Smooth muscle cell of bladder (primary cell): ENCODE measurements around the gene GGN. TPM values are rescaled to one million over a fixed set of nuclear protein-coding genes. Genes with fewer than 3 reads are reported as not detected.

Source experiments
- total RNA-seq: library from RNA; depleted of rRNA; stranded (reverse); fragments of >200 nt; gene quantifications from 2 replicates; pipeline ENCODE4 v1.2.3, GENCODE V29; 2014

The GGN gene, protein sequence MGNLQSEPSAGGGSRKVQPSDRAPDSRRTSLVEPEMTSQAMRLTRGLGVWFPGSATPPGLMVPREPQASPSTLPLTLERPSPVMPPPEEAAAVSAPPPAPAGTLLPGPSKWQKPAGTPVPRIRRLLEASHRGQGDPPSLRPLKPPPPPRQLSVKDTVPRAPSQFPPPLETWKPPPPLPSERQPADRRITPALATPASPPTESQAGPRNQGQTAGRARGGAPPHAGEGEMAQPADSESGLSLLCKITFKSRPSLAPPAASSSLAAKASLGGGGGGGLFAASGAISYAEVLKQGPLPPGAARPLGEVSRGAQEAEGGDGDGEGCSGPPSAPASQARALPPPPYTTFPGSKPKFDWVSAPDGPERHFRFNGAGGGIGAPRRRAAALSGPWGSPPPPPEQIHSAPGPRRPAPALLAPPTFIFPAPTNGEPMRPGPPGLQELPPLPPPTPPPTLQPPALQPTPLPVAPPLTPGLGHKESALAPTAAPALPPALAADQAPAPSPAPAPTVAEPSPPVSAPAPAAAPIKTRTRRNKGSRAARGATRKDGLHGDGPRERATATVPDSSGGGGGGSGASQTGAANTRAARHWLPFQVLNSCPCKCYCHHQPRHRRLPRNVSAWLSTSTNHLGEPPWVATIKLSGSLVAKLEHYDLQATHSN
- total RNA-seq = 0.14 and 0.46 TPM in 2 replicates

DNA sequence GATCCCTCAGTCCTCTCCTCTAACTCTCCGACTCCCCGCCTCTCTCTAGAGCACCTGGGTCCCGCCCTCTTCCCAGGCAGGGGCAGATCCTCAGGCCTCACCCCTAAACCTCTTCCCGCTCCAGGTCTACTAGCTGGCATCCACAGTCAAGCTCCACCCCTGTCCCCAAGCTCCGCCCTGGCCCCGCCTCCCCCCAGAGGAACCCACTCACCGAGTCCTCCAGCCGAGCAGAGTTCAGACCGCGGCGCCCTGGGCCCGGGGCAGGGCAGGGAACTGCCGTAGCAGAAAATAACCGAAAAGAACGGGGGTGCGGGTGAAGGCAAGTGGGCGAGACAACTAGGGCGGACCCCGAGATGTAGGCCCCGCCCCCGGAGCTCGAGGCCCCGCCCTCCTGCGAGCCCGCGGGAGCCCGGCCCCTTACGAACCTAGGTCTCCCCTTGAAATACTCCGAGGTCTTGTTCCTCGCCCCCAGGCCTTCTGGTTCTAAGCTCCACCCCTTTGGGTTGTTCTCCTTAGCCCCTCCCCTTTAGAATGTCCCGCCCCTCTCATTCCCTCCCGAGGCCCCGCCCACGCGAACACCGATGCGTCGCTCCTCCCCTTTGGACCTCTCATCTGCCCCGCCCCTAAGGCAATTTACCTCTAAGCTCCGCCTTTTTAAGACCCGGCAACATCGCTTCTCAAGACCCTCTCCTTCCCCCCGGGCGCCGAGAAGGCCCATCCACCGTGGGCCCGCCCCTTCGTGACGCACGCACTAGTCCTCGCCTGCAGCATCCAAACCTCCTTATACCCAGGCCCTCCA is at the start of gene GGN:
Gene GGN (minus strand): TSS at position 485 of the 799 bp plus-strand sequence. CDS start 773 bp downstream, outside the sequence.

DNA sequence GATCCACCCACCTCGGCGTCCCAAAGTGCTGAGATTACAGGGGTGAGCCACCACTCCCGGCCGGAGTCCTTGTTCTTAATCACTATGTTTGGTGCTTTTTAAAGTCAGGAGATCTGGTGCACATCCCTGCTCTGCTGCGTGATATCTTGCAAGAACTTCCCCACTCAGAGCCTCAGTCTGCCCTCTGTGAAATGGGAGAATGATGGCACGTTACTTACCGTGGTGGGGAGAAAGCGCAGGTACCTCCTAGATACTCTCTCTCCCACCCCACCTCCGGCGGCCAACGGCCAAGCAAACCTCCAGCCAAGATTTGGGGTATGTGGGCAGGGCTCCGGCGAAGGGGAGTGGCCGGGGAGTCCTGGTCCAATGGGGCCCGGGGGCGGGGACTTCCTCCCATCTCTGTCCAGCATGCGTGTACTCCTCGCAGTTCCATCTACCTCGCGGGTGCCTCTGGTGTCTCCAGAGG is 45.5 kb upstream of the GGN start, which contains the start of gene RYR1:
Gene RYR1 (plus strand): TSS at position 424 of the 466 bp plus-strand sequence. CDS start 139 bp downstream, outside the sequence.

DNA sequence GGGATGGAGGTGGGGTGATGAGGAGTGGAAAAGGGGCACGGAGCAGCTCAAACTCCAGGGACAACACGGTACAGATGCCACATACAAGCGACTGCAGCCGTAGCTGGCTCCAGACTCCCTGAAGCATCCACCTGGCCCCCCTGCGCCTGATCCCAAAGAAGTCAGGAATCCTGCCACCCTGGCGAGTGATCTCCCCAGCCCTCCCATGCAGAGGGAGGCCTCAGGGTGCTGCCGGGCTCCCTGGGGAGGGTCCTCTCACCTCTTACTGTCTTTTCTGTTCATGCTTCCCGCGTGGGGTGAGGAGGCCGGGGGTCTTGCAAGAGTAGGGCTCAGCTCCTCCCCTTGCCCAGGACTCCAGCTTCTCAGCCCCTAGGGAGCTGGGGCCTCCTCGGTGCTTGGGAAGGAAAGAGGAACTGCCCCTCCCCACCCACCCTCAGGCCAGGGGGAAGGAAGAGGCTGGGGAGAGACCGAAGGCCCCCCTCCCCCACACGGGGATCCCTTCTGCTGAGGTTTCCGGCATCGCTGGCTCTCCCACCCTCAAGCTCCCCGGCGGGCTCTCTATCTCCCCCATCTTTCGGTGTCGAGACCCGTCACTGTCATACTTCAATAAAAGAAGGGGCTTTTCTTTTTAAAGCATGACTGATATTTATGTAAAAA is 38.1 kb upstream of the GGN start, which contains the start of gene RASGRP4:
Gene RASGRP4 (minus strand): TSS at position 410 of the 657 bp plus-strand sequence. CDS start 128 bp downstream, at position 282.

DNA sequence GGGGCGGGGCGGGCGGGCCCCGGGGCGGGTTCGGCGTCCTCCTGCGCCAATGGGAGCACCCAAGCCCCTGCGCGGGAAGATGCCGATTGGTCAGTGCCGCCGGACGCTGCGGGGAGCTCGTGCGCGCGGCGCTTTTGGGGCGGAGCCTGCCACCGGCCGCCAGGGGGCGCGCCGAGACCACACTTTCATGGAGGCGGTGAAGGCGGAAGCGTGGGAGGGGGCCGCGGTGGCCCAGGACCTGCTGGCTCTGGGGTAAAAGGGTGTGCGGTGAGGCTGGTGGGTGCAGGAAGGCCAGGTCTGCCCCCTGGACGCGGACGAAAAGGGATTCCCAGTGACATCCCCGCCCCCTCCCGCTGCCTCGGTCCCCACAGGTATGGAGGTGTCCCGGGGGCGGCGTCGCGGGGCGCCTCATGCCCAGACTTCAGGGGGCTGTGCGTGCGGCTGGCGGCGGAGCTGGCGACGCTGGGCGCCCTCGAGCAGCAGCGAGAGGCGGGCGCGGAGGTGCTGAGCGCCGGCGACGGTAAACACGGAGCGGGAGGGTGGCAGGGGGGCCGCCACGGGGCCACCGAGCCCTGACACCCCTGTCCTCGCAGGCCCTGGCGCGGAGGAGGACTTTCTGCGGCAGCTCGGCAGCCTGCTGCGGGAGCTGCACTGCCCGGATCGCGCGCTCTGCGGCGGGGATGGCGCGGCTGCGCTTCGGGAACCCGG is 15.3 kb upstream of the GGN start, which contains the start of gene FAM98C:
Gene FAM98C (plus strand): TSS at position 127 of the 708 bp plus-strand sequence. CDS start 61 bp downstream, at position 188.

DNA sequence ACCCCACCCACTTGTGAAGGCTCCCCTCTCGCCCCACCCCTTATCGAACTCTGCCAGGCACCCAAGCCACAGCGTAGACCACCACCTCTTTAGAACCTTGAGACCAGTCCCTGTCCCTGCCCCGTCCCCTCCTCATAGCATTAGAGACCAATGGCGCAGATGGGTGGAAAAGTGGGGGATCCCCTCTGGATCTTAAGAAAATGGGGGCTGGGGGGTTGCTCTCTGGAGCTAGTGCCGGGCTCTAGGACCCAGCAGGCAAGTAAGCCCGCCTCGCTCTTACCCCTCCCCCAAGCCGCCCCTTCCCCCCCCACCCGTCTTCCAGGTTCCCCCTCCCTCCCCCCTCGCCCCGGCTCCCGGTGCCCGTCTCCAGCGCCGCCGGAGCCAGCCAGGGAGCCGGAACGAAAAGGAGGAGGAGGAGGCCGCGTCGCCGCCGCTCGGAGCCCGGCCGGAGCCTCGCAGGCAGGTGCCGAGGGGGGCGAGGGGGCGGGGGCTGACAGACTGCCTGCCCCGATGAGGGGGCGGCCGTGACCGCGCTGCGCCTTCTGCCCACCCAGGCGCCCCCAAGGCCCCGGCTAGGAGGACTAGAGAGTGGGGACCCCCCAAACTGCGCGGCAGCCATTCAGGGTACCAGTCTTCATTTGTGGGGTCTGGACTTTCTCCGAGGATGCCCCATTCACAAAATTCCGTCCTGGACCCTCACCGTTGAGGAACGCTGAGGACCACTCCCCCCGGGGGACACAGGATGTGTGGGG is 691 bp upstream of the GGN start, which contains the start of gene SPRED3:
Gene SPRED3 (plus strand): TSS at position 349 of the 752 bp plus-strand sequence. CDS start 1,606 bp downstream, outside the sequence.

DNA sequence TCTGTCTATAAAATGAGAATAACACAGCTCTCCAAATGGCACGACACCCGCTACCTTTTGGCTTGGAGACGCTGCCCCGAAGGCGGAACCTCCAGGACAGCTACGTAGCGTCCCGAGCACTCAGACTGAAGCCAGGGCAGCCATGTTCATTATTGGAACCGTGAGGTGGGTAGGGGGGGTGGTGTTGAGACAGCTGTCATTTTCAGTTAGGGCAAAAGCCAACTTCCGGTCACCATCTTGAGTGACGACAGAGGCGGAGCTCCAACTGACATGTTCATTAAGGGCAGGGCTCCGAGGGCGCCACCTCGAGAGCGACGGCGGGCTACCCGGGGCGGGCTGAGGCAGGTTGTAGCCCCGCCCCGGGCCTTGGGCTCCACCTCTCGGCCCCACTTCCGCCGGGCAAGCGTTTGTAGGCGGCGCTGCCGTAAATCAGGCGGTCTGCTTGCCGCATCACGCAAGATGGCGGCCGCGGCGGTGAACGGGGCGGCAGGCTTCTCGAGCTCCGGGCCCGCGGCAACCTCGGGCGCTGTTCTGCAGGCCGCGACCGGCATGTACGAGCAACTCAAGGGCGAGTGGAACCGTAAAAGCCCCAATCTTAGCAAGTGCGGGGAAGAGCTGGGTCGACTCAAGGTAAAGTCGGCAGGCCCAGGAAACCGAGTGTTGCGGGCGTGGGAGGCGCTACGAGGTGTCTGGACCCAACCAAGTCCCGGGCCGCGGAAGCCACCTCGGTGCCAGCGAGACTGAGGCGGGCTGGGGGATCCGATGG is 13.3 kb downstream of the GGN start, which contains the start of gene PSMD8:
Gene PSMD8 (plus strand): TSS at position 240 of the 766 bp plus-strand sequence. CDS start 31 bp downstream, at position 271.

Other genes with a start within 250 kb of the GGN start
- 0.55 and 0.57 TPM in 2 replicates for gene DPF1, start 163.8 kb downstream of the GGN start, total RNA-seq
- 0.43 and 0.65 TPM in 2 replicates for gene PPP1R14A, start 131.7 kb downstream of the GGN start, total RNA-seq
- 1.1 and 4.0 TPM in 2 replicates for gene SPINT2, start 123.5 kb downstream of the GGN start, total RNA-seq
- 0.65 and 0.71 TPM in 2 replicates for gene C19orf33, start 83.8 kb downstream of the GGN start, total RNA-seq
- 83.2 and 95.1 TPM in 2 replicates for gene YIF1B, start 72.1 kb downstream of the GGN start, total RNA-seq
- 8.5 and 19.5 TPM in 2 replicates for gene KCNK6, start 68.2 kb downstream of the GGN start, total RNA-seq
- gene CATSPERG, start 52.2 kb downstream of the GGN start, total RNA-seq = 0.28 and 0.74 TPM in 2 replicates
- gene PSMD8, start 13.5 kb downstream of the GGN start, total RNA-seq = 254 and 265 TPM in 2 replicates
- 0.71 and 1.0 TPM in 2 replicates for gene SPRED3, start 663 bp upstream of the GGN start, total RNA-seq
- gene FAM98C, start 15.1 kb upstream of the GGN start, total RNA-seq = 5.7 and 6.7 TPM in 2 replicates
- gene RASGRP4, start 38.2 kb upstream of the GGN start, total RNA-seq = not detected in 2 replicates
- gene RYR1, start 45.7 kb upstream of the GGN start, total RNA-seq = under 0.01 TPM in 2 replicates
- gene MAP4K1, start 229.9 kb upstream of the GGN start, total RNA-seq = under 0.01 and 0.37 TPM in 2 replicates
- 307 and 373 TPM in 2 replicates for gene EIF3K, start 231.2 kb upstream of the GGN start, total RNA-seq